NCI-H2227 (cell line): ENCODE measurements around the gene ERMP1.
A peak's percentile ranks its signal among the peaks of the same experiment; 100 is the strongest.
"Not testable (repeated sequence)": the region's sequence is repeated elsewhere in the genome, so short reads cannot be mapped to it uniquely, and the experiment has no call there.

Experiments
- DNase-seq: peaks from one replicate; lab custom pipeline; 2025; ENCODE audit not compliant: unreplicated experiment; lab: John Stamatoyannopoulos, UW

The ERMP1 gene

GRCh38 chr9:5783982-5784381 is 48.9 kb downstream of the ERMP1 start:
- no peak for DNase-seq

GRCh38 chr9:5783420-5783819 is 49.5 kb downstream of the ERMP1 start:
- not testable (repeated sequence) for DNase-seq

- not testable (repeated sequence) for DNase-seq
Measured at GRCh38 chr9:5779705-5780218, 53.2 kb downstream of the ERMP1 start.

- DNase-seq: peak; percentile 19
Measured at GRCh38 chr9:5778805-5779204, 54.1 kb downstream of the ERMP1 start.

GRCh38 chr9:5773324-5773999 is 59.5 kb downstream of the ERMP1 start:
- no peak for DNase-seq

- DNase-seq: no peak
Measured at GRCh38 chr9:5767968-5768932, 64.7 kb downstream of the ERMP1 start.

- DNase-seq: no peak
Measured at GRCh38 chr9:5764130-5764868, 68.6 kb downstream of the ERMP1 start.

- no peak for DNase-seq
Measured at GRCh38 chr9:5762421-5762820, 70.5 kb downstream of the ERMP1 start.

- no peak for DNase-seq
Measured at GRCh38 chr9:5760338-5760737, 72.6 kb downstream of the ERMP1 start.

GRCh38 chr9:5756633-5757032 is 76.3 kb downstream of the ERMP1 start:
- no peak for DNase-seq

GRCh38 chr9:5750569-5750968 is 82.3 kb downstream of the ERMP1 start:
- no peak for DNase-seq

GRCh38 chr9:5749306-5749705 is 83.6 kb downstream of the ERMP1 start:
- DNase-seq: no peak

GRCh38 chr9:5748438-5748837 is 84.5 kb downstream of the ERMP1 start:
- no peak for DNase-seq

- DNase-seq: no peak
Measured at GRCh38 chr9:5743109-5743508, 89.8 kb downstream of the ERMP1 start.

GRCh38 chr9:5736563-5737346 is 96.2 kb downstream of the ERMP1 start:
- DNase-seq: no peak

- no peak for DNase-seq
Measured at GRCh38 chr9:5735072-5735471, 97.8 kb downstream of the ERMP1 start.
